Measurements from ENCODE around the gene SHLD2. TPM values are rescaled to one million over a fixed set of nuclear protein-coding genes. Genes with fewer than 3 reads are reported as not detected.
"Not testable (repeated sequence)": the region's sequence is repeated elsewhere in the genome, so short reads cannot be mapped to it uniquely, and the experiment has no call there.

SHLD2 gene, protein sequence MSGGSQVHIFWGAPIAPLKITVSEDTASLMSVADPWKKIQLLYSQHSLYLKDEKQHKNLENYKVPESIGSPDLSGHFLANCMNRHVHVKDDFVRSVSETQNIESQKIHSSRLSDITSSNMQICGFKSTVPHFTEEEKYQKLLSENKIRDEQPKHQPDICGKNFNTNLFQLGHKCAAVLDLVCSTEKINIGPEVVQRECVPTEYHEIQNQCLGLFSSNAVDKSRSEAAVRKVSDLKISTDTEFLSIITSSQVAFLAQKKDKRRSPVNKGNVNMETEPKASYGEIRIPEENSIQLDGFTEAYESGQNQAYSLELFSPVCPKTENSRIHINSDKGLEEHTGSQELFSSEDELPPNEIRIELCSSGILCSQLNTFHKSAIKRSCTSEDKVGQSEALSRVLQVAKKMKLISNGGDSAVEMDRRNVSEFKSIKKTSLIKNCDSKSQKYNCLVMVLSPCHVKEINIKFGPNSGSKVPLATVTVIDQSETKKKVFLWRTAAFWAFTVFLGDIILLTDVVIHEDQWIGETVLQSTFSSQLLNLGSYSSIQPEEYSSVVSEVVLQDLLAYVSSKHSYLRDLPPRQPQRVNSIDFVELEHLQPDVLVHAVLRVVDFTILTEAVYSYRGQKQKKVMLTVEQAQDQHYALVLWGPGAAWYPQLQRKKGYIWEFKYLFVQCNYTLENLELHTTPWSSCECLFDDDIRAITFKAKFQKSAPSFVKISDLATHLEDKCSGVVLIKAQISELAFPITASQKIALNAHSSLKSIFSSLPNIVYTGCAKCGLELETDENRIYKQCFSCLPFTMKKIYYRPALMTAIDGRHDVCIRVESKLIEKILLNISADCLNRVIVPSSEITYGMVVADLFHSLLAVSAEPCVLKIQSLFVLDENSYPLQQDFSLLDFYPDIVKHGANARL
- 36.6 and 37.1 TPM in 2 replicates for total RNA-seq

DNA sequence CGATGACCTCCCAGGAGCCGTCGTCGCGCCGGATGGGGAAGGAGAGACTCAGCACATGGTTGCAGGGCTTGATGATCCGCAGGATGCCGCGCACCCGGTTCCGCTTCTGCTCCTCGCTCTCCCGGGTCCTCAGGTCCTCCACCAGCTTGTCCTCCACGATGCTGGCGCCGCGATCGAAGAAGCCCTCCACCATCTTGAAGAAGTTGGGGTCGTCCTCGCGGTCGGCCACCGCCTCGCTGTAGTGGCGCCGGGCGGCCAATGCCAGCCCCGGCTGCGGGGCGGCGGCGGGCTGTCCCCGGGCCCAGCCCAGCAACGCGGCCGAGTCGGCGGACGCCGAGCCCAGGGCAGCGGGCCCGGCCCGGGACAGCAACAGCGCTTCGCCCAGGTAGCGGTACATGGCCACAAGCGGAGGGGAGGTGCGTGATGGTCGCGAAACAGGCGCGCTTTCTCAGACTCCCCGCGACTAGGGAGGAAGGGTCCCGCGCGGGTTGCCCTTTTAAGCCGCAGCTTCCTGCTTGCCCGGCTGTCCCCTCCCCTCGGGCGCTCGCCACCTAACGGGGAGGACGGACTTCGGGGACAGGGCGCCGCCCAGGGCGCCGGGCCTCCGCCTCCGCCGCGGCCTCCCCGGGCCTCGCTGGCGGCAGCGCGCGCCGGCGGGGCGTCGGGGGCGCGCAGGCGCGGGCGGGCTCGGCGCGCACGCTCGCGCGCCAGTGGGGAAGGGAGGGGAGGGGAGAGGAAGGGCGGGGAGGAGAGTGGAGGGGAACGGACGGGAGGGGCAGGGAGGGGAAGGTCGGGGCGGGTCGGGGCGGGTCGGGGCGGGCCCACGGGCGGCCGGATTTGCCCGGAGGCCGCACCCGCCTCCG is at the start of gene SHLD2, which contains the start of gene GLUD1:
TSS of gene SHLD2 (plus strand) at position 834 of the 863 bp plus-strand sequence. CDS start 56,149 bp downstream, outside the sequence.
TSS of gene GLUD1 (minus strand) at position 471 of the 863 bp plus-strand sequence. CDS start at position 397, 74 bp downstream.
- intact Hi-C loops (cut with micrococcal nuclease) = loop anchor here (1.0 to 10.0 kb wide), 8 partner anchors 123 to 768 kb away; partner anchors contain the start of genes ATAD1, BMPR1A, KLLN and PTEN

DNA sequence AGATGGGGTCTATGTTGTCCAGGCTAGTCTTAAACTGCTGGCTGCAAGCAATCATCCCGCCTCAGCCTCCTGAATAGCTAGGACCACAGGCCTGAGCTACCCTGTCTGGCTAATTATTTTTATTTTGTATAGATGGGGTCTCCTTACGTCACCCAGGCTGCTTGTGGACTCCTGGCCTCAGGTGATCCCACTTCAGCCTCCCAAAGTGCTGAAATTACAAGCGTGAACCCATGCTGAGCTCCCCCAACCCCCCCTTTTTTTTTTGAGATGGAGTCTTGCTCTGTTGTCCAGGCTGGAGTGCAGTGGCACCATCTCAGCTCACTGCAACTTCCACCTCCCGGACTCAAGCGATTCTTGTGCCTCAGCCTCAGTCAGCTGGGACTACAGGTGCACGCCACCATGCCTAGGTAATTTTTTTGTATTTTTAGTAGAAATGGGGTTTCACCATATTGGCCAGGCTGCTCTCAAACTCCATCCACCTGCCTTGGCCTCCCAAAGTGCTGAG is 49.5 kb upstream of the SHLD2 start:
- intact Hi-C loops (cut with micrococcal nuclease) = no loop called here

DNA sequence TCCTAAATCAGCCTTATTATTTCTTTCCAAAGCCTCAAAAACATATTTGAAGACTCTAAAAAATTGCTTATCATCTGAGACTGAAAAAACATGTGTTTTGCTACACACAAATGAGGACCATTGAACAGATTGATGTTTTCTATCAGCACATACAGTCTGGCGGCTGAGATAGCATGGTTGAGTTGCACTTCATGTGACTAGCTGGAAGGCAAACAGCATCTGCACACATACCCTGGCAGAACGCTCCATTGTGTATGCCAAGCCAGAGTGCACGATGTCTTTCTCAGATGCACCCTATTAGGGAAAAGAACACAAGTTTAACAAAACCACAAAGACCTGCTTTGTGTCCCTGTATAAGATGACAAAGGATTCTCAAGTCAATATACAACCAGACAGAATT is 41.9 kb upstream of the SHLD2 start:
- intact Hi-C loops (cut with micrococcal nuclease) = no loop called here

DNA sequence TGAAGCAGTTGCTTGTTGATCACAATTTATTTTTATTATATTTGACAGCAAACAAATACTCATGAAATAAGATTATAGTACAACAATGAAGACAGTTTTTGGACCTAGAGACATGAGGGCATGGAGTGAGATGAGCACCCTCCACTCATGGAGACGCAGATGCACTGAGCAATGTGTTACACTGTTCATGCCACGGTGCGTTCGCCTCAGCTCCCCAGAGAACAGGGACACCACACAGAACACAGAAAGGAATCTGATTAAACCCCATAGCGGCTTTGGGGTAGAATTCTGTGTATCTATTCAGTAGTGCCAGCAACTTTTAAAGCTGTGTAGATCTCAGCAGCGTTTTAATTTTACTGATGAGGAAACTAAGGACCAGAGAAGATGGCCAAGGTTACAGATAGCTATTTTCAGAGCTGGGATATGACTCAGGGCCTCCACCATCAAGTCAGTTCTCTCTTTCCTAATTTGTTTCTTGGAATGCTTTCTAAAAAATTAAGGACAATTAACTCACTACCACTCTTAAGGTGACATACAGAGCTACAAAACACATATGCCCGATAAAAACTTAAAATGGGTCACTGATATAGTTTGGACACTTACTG is 41.3 kb upstream of the SHLD2 start:
- intact Hi-C loops (cut with micrococcal nuclease) = no loop called here

DNA sequence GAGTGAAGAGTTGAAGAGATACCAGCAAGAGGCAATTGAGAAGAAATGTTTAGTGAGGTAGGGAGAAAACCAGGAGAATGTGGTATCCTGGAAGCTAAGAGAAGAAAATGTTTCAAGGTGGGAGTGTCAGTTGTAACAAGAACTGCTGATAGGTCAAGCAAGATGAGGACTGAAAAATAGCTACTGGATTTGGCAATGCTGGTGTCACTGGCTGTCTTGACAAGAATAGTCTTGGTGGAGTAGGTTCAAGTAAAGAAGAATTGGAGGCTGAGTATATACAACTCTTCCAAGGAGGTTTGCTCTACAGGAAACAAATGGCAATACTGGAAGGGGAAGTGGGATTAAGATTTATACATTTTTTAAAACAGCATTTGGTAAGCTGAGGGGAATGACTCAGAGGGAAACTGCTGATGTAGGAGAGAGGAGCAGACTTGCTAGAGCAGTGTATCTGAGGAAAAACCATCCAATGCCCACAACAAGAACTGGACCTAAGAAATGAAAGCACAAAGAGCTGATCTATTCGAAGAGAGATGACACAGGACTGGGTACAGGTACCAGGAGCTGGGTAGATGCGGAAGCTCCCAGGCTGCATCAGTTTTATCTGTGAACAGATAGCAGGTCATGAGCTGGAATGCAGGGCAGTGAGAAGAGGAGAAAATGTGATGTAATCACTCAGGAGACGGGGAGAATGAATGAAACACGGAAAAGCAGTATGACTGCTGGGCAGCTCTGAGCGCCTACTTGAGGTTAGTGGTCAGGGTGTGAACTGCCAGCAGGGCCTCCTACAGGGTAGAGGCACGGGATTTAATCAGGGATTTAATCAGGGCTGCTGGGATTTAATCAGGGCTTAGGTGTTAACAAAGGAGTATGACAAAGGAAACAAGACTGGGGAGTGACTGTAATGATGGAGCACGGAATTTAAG is 40.4 kb upstream of the SHLD2 start:
- intact Hi-C loops (cut with micrococcal nuclease) = no loop called here

DNA sequence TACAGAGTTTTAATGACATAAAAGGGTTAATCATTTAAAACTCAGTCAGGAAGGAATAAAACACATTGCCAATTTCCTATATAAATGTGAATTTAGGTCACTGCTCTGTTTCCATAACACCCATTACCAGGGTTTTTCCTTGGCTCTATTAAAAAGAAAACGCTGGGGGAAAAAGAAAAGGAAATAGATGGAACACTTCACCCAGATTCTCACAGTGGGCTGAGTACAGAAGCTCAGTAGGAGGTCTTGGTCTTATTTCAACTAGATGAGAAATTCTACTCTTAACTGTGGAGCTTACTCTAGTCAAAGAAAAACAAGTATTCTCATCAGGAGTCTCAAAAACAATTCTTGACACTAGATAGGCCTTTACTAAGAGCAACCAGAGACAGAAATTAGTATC is 36.8 kb upstream of the SHLD2 start:
- intact Hi-C loops (cut with micrococcal nuclease) = no loop called here

DNA sequence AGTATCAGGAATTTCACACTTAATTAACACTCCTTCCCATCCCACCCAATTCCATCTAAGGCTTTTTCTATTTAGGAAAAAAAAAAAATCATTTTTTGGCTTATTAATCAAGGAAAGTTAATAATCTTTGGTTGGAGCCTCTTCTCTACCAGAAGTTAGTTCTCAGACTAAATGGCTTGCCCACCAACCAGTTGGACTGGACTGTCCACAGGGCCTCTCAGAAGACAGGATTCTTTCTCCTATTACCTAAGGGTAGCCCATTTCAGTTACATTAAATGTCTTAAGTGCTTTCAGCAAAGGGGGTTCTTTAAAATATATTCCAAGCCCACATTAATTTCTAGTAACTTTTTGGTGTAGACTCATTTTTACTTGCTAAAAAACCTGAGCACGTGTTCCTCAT is 35.6 kb upstream of the SHLD2 start:
- intact Hi-C loops (cut with micrococcal nuclease) = no loop called here

DNA sequence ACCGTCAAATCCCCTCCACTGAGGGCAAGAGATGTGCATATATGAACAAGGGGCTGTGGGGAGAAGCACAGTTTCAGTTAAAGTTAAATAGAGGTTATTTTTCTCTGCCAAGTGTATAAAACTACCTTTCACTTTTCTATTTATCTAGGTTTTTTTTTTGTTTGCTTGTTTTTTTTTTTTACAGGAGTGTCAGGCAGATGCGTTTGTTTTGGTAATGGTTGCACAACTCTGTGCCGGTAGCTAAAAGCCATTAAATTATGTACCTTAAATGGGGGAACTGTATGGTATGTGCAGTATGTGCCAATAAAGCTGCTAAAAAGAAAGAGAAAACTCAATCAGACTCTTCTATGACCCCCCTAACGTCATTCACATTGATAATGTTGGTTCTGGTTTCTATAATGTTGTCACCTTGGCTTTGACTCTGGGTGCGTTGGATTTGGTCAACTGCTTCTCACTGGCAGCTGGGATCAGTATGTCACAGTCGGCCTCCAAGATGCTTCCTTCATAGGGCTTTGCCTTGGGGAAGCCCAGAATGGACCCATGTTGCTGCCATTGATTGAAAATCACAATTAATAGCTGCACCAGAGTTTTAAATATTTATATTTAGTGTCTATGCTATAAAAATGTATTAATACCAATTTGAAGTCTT is 34.6 kb upstream of the SHLD2 start:
- intact Hi-C loops (cut with micrococcal nuclease) = no loop called here

DNA sequence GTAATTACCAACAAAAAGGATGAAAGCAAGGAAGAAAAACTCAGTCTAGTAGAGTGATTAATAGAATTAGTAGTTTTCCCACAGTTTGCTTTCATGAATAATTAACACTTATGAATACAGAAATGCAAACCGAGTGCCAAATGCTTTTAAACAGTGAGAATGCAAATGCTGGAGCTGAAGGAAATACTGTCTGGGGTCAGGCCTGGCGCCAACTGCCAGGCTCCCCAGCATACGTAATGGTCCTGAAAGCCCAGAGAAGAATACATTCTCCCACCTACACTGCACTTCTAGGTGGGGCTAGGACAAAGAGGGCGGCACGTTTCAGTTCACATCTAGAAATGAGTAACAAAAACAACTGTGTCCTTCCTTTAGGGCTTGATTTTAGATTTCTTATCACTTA is 30.4 kb upstream of the SHLD2 start:
- intact Hi-C loops (cut with micrococcal nuclease) = no loop called here

DNA sequence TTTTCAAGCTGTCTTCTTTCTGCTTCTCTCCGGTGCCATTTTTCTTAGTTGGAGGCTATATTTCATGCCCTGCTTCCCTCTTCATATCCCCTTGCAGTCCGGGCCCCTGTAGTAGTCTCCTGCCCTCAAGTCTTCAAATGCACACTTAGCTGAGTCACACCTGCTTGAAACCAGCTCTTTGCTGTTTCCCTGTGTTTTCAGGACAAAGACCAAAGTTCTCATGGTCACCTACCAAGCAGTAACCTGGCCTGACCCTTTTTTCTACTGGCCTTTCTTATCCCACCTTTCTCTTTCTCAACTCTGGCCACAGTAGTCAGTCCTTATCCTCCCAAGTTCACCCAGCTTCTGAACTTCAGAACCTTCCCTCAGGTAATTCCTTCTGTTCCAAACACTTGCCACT is 28.8 kb upstream of the SHLD2 start:
- intact Hi-C loops (cut with micrococcal nuclease) = no loop called here

DNA sequence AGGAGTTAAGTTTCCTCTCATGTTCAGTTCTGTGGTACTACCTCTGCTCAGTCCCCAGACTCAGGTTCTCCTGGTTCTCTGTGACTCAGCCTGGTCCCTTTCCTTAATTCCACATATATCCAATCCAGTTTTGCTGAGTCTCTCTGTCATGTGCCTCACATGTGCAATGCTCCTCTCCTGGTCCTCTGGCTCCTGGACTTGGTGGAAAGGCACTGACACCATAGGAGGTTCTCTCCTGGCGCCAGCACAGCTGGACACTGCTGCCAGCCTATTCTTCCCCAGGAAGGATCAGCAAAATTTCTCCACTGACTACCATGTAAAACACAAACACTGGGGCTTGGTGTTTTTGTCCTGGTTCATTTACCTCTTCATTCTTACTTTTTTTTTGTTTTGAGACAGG is 28.1 kb upstream of the SHLD2 start:
- intact Hi-C loops (cut with micrococcal nuclease) = no loop called here

DNA sequence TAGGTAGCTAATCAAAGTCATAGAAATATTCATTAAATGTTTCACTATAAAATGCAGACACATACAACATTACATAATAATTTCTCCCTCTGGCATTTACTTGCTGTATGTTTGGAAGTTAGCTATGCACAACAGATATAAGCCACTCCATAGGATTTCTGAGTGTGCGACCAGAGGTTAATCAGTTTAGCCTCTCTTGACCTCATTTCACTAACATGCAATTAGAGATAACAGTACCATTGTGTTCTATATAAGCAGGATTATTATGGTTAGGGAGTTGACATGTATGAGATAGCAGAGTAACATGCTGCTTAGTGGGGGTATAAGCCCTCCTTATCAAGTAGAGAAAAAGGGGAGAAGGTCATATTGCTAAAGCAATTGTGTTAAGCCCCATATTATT is 26.7 kb upstream of the SHLD2 start:
- intact Hi-C loops (cut with micrococcal nuclease) = no loop called here

DNA sequence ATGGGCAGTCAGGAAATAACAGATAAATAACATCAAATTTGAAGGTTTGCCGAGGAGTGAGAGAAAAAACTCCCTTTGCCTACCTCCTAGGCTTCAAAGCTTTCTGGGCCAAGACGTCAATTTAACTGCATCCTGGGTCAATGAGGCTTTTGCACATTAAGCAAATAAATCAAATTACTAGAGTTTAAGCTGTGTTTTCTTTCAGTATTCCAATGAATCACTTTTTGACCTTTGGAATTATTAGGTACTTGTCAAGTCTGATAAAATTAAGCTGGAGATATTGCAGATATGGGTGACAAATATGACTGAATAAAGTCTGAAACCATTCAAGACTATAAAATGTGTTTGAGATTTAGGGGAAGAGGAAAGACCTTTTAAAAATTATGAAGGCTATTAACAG is 22.6 kb upstream of the SHLD2 start:
- intact Hi-C loops (cut with micrococcal nuclease) = no loop called here

DNA sequence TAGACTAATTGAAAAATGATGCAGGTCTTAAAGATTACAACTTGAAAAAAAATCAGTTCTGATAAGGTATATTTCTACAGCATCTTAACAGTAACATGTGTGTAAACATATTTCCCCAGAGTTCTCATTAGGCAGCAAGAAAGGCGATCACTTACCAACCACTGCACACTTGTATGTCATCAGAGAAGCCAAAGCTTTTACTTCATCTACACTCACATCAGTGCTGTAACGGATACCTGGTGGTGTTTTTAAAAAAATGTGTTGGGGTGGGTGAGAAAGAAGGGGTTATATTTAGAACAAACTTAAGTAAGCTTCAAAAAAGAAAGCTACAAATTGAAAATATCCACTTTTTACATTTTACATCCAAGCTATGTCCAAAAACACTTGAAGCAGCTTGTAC is 18.6 kb upstream of the SHLD2 start:
- intact Hi-C loops (cut with micrococcal nuclease) = not testable (repeated sequence)

DNA sequence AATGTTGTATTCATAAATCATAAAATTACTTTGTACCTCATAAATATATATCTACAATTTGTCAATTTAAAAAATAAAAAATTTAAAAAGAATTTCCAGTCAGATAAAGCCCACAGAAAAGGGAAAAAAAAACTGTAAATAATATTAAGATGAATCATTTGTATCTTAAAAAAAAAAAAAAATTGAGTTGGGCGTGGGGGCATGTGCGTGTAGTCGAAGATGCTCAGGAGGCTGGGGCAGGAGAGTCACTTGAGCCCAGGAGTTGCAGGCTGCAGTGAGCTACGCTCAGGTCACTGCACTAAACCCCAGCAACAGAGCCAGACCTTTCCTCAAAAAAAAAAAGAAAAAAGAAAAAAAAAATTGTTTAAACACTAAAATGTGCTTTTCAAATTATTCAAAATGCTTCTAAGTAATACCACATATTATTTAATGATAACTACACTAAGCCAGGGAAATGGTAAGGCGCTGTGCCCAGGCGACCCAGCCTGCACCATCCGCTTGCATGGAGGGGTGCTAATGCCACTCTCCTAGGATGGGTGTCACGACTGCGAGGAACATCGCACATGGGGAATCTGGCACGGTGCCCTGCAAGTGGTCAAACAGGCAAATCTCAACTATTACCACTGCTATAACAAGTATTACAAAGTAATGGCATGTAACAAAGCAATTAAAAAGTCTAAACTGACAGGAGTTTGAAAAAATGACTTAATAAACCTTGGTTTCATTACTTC is 15.7 kb upstream of the SHLD2 start:
- intact Hi-C loops (cut with micrococcal nuclease) = no loop called here

DNA sequence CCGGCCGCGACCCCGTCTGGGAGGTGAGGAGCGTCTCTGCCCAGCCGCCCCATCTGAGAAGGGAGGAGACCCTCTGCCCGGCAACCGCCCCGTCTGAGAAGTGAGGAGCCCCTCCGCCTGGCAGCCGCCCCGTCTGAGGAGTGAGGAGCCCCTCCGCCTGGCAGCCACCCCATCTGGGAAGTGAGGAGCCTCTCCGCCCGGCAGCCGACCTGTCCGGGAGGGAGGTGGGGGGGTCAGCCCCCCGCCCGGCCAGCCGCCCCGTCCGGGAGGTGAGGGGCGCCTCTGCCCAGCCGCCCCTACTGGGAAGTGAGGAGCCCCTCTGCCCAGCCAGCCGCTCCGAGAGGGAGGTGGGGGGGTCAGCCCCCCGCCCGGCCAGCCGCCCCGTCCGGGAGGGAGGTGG is 14.4 kb upstream of the SHLD2 start:
- intact Hi-C loops (cut with micrococcal nuclease) = not testable (repeated sequence)

DNA sequence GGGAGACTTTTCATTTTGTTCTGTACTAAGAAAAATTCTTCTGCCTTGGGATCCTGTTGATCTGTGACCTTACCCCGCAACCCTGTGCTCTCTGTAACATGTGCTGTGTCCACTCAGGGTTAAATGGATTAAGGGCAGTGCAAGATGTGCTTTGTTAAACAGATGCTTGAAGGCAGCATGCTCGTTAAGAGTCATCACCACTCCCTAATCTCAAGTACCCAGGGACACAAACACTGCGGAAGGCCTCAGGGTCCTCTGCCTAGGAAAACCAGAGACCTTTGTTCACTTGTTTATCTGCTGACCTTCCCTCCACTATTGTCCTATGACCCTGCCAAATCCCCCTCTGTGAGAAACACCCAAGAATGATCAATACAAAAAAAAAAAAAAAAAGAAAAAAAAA is 13.4 kb upstream of the SHLD2 start:
- intact Hi-C loops (cut with micrococcal nuclease) = not testable (repeated sequence)

DNA sequence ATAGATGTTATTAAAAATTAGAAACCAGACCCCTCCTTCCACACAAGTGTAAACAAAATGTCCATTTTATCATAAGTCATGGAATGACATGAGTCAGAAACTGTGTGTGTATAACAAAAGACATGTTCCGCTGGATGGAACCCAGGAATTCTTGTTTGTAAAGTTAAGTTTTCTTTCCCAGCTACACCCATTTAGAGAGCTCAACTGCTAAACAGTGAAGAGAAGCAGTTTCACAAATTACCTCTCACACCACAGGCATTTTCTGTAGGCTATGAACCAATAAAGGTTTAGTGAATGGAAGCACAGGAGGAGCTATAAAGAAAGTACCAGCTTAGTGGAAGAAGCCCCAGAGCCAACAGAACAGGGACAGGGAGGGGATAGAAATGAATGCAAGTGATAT is 12.8 kb upstream of the SHLD2 start:
- intact Hi-C loops (cut with micrococcal nuclease) = not testable (repeated sequence)

Measured in T-helper 2 cell treated with Interferon-gamma antibody and Interleukin-4, amounts not matched to agents 100 ng/mL and 5 ng/mL, for 36 hours (primary cell).